GM21515 (cell line): ENCODE results near the gene PRSS16.
"Not testable (repeated sequence)": the region's sequence is repeated elsewhere in the genome, so short reads cannot be mapped to it uniquely, and the experiment has no call there.

Experiments used
- ATAC-seq: cut with Tn5 transposase; IDR thresholded peaks from one replicate; pipeline ENCODE4 v1.9.1; 2021; ENCODE audit not compliant: unreplicated experiment

Gene PRSS16

GRCh38 chr6:27242589-27243265, 4.8 kb upstream of the PRSS16 start:
- no peak for ATAC-seq

GRCh38 chr6:27248783-27249182, 1.3 kb downstream of the PRSS16 start:
- no peak for ATAC-seq

GRCh38 chr6:27250277-27251111, 3.0 kb downstream of the PRSS16 start:
- ATAC-seq = no peak

GRCh38 chr6:27251112-27251605, 3.7 kb downstream of the PRSS16 start:
- peak; percentile 69 for ATAC-seq

- peak; percentile 77 for ATAC-seq
Observed at GRCh38 chr6:27251606-27252251, 4.2 kb downstream of the PRSS16 start.

GRCh38 chr6:27254566-27254965, 7.1 kb downstream of the PRSS16 start:
- ATAC-seq = no peak

GRCh38 chr6:27255866-27256265, 8.4 kb downstream of the PRSS16 start:
- ATAC-seq = no peak

- no peak for ATAC-seq
Observed at GRCh38 chr6:27260369-27260768, 12.9 kb downstream of the PRSS16 start.

- no peak for ATAC-seq
Observed at GRCh38 chr6:27260836-27261375, 13.4 kb downstream of the PRSS16 start.

GRCh38 chr6:27263886-27264285, 16.4 kb downstream of the PRSS16 start:
- no peak for ATAC-seq

- ATAC-seq = not testable (repeated sequence)
Observed at GRCh38 chr6:27267003-27267402, 19.5 kb downstream of the PRSS16 start.

- no peak for ATAC-seq
Observed at GRCh38 chr6:27267857-27268434, 20.4 kb downstream of the PRSS16 start.

GRCh38 chr6:27268803-27269202, 21.3 kb downstream of the PRSS16 start:
- no peak for ATAC-seq

GRCh38 chr6:27273783-27274182, 26.3 kb downstream of the PRSS16 start:
- no peak for ATAC-seq

- no peak for ATAC-seq
Observed at GRCh38 chr6:27275025-27275956, 27.8 kb downstream of the PRSS16 start.

GRCh38 chr6:27279513-27280063, 32.1 kb downstream of the PRSS16 start:
- no peak for ATAC-seq

GRCh38 chr6:27280064-27280539, 32.6 kb downstream of the PRSS16 start:
- no peak for ATAC-seq

GRCh38 chr6:27280540-27281000, 33.1 kb downstream of the PRSS16 start:
- no peak for ATAC-seq

- no peak for ATAC-seq
Observed at GRCh38 chr6:27281105-27281539, 33.6 kb downstream of the PRSS16 start.
